GM19238 (cell line): ENCODE data around the gene PTPRD.
"Not testable (repeated sequence)": the region's sequence is repeated elsewhere in the genome, so short reads cannot be mapped to it uniquely, and the experiment has no call there.

Source experiments
- DNase-seq: peaks from one replicate; pipeline ENCODE4 v3.0.0; 2011; ENCODE audit warnings: low spot score; ENCODE audit not compliant: insufficient read length

PTPRD gene

GRCh38 chr9:9045572-9045971, 1567.2 kb downstream of the PTPRD start:
- no peak for DNase-seq

- DNase-seq = no peak
These were observed 1567.7 kb downstream of the PTPRD start for GRCh38 chr9:9045072-9045471.

- DNase-seq = not testable (repeated sequence)
These were observed 1569.0 kb downstream of the PTPRD start for GRCh38 chr9:9043788-9044187.

- DNase-seq = no peak
These were observed 1571.0 kb downstream of the PTPRD start for GRCh38 chr9:9041756-9042155.

- DNase-seq = no peak
These were observed 1579.8 kb downstream of the PTPRD start for GRCh38 chr9:9033022-9033421.

- no peak for DNase-seq
These were observed 1596.2 kb downstream of the PTPRD start for GRCh38 chr9:9016597-9016996.

- no peak for DNase-seq
These were observed 1608.0 kb downstream of the PTPRD start for GRCh38 chr9:9004810-9005209.

- DNase-seq = no peak
These were observed 1609.8 kb downstream of the PTPRD start for GRCh38 chr9:9002826-9003583.

- no peak for DNase-seq
These were observed 1632.2 kb downstream of the PTPRD start for GRCh38 chr9:8980496-8981013.

GRCh38 chr9:8978334-8978733, 1634.5 kb downstream of the PTPRD start:
- DNase-seq = no peak

- DNase-seq = not testable (repeated sequence)
These were observed 1644.5 kb downstream of the PTPRD start for GRCh38 chr9:8968350-8968749.

- no peak for DNase-seq
These were observed 1648.9 kb downstream of the PTPRD start for GRCh38 chr9:8963885-8964284.

- no peak for DNase-seq
These were observed 1650.7 kb downstream of the PTPRD start for GRCh38 chr9:8962084-8962483.

GRCh38 chr9:8961186-8961851, 1651.5 kb downstream of the PTPRD start:
- DNase-seq = no peak

GRCh38 chr9:8960254-8960653, 1652.5 kb downstream of the PTPRD start:
- DNase-seq = no peak

- no peak for DNase-seq
These were observed 1654.4 kb downstream of the PTPRD start for GRCh38 chr9:8958358-8958757.

GRCh38 chr9:8955315-8955714, 1657.5 kb downstream of the PTPRD start:
- no peak for DNase-seq

GRCh38 chr9:8946461-8946860, 1666.3 kb downstream of the PTPRD start:
- DNase-seq = no peak

GRCh38 chr9:8943392-8943791, 1669.4 kb downstream of the PTPRD start:
- DNase-seq = no peak

- DNase-seq = no peak
These were observed 1672.2 kb downstream of the PTPRD start for GRCh38 chr9:8940650-8941049.

GRCh38 chr9:8926461-8926860, 1686.3 kb downstream of the PTPRD start:
- DNase-seq = no peak

- no peak for DNase-seq
These were observed 1688.2 kb downstream of the PTPRD start for GRCh38 chr9:8924562-8924961.
